ENCODE data around the gene HOXA7.

HOXA7 gene

GRCh38 chr7:27107391-27108381 is 48.8 kb downstream of the HOXA7 start:
- peak overlapping the region in 3 of 7 experiments; percentile 6 to 15 (median 13) for H3K4me3 ChIP-seq
- peak overlapping the region in 11 of 21 experiments; percentile 5 to 74 (median 54) for H3K27ac ChIP-seq

GRCh38 chr7:27106901-27107240 is 49.6 kb downstream of the HOXA7 start:
- H3K4me3 ChIP-seq = peak overlapping the region in 2 of 7 experiments; percentile 9 to 29
- H3K27ac ChIP-seq = peak overlapping the region in 5 of 21 experiments; percentile 8 to 74 (median 28)

- Histone ChIP-seq H3K27ac (peak overlapping the region in 6 of 21 experiments; percentile 8 to 74 (median 20)), H3K4me3 (peak overlapping the region in 2 of 7 experiments; percentile 9 to 29)
Measured at GRCh38 chr7:27106181-27106900, 50.1 kb downstream of the HOXA7 start.

- no peak overlapping the region for H3K4me3 ChIP-seq
- peak overlapping the region in 1 of 21 experiments; percentile 74 for H3K27ac ChIP-seq
Measured at GRCh38 chr7:27105301-27106031, 51.0 kb downstream of the HOXA7 start.

- Histone ChIP-seq H3K27ac (peak overlapping the region in 1 of 21 experiments; percentile 69), H3K4me3 (no peak overlapping the region)
Measured at GRCh38 chr7:27104341-27105058, 52.0 kb downstream of the HOXA7 start.

All from skin epidermis (tissue), 12 donors.